GM12892 (cell line): ENCODE data around the gene SHB.

Experiments used
- DNase-seq: peaks from one replicate; pipeline ENCODE4 v3.0.0; 2011; ENCODE audit not compliant: insufficient read length
- FAIRE-seq: peaks from 2 replicates; lab custom pipeline; 2011; peaks lifted over from hg19 to GRCh38; lab: Jason Lieb, UNC
- POLR2A ChIP-seq: IDR thresholded peaks from 2 replicates; pipeline ENCODE4 v1.6.1; 2011; ENCODE audit warnings: low read depth, low read length, control low read depth
- POLR2AphosphoS5 ChIP-seq: IDR thresholded peaks from 2 replicates; pipeline ENCODE4 v1.6.1; 2011; ENCODE audit warnings: low read depth, low read length, control low read depth
- TAF1 ChIP-seq: IDR thresholded peaks from 2 replicates; pipeline ENCODE4 v1.6.1; 2011; ENCODE audit warnings: low read depth, mild to moderate bottlenecking, control low read depth, low read length, borderline replicate concordance

The SHB gene

GRCh38 chr9:37965116-37965515 is 103.9 kb downstream of the SHB start:
- TF ChIP-seq POLR2AphosphoS5 (no peak), POLR2A (no peak), TAF1 (no peak)

GRCh38 chr9:37964740-37965081 is 104.3 kb downstream of the SHB start:
- no peak for FAIRE-seq
- TF ChIP-seq POLR2AphosphoS5 (no peak), POLR2A (no peak), TAF1 (no peak)

More at GRCh38 chr9:37965116-37965515, 103.9 kb downstream of the SHB start:
- no peak for FAIRE-seq
- DNase-seq, result no peak

GRCh38 chr9:37963936-37964739 is 104.9 kb downstream of the SHB start:
- TF ChIP-seq POLR2AphosphoS5 (no peak), TAF1 (no peak), POLR2A (no peak)
- DNase-seq, result no peak
- no peak for FAIRE-seq

More at GRCh38 chr9:37964740-37965081, 104.3 kb downstream of the SHB start:
- no peak for DNase-seq

- TF ChIP-seq TAF1, result no peak
- no peak for TF ChIP-seq POLR2AphosphoS5
- no peak for TF ChIP-seq POLR2A
- DNase-seq, result no peak
- no peak for FAIRE-seq
Observed at GRCh38 chr9:37961351-37961750, 107.7 kb downstream of the SHB start.

- TF ChIP-seq POLR2A (no peak), TAF1 (no peak), POLR2AphosphoS5 (no peak)
- DNase-seq (no peak), FAIRE-seq (no peak)
Observed at GRCh38 chr9:37960631-37961030, 108.4 kb downstream of the SHB start.

- no peak for TF ChIP-seq POLR2A
- TF ChIP-seq TAF1, result no peak
- no peak for TF ChIP-seq POLR2AphosphoS5
- DNase-seq (no peak), FAIRE-seq (no peak)
Observed at GRCh38 chr9:37959976-37960375, 109.1 kb downstream of the SHB start.

GRCh38 chr9:37958154-37958553 is 110.9 kb downstream of the SHB start:
- DNase-seq (no peak), FAIRE-seq (no peak)
- no peak for TF ChIP-seq POLR2AphosphoS5
- TF ChIP-seq TAF1, result no peak
- TF ChIP-seq POLR2A, result no peak

- DNase-seq (no peak), FAIRE-seq (no peak)
- no peak for TF ChIP-seq POLR2A
- no peak for TF ChIP-seq POLR2AphosphoS5
- TF ChIP-seq TAF1, result no peak
Observed at GRCh38 chr9:37957664-37957953, 111.4 kb downstream of the SHB start.

- FAIRE-seq, result no peak
- DNase-seq, result no peak
- TF ChIP-seq TAF1 (no peak), POLR2AphosphoS5 (no peak), POLR2A (no peak)
Observed at GRCh38 chr9:37956904-37957663, 111.9 kb downstream of the SHB start.

- TF ChIP-seq POLR2AphosphoS5 (no peak), TAF1 (no peak), POLR2A (no peak)
- DNase-seq (no peak), FAIRE-seq (no peak)
Observed at GRCh38 chr9:37956423-37956820, 112.6 kb downstream of the SHB start.

GRCh38 chr9:37955781-37956422 is 113.1 kb downstream of the SHB start:
- no peak for DNase-seq
- FAIRE-seq, result peak; percentile 21
- TF ChIP-seq TAF1 (no peak), POLR2AphosphoS5 (no peak), POLR2A (no peak)
